Endothelial cell (in vitro differentiated cells): Measurements from ENCODE around the gene OR2AE1. TPM values are rescaled to one million over a fixed set of nuclear protein-coding genes. Genes with fewer than 3 reads are reported as not detected.

ENCODE experiments used
- DNase-seq: peaks from one replicate; pipeline ENCODE4 v3.0.0; 2021; ENCODE audit warnings: low spot score
- H3K27ac Mint-ChIP-seq: one replicate; pipeline ENCODE4 v1.8.0; 2021; ENCODE audit warnings: mixed read lengths, inconsistent platforms; ENCODE audit not compliant: unreplicated experiment
- H3K27me3 Mint-ChIP-seq: one replicate; pipeline ENCODE4 v1.8.0; 2021; ENCODE audit warnings: mild to moderate bottlenecking, moderate library complexity, mixed read lengths, inconsistent platforms; ENCODE audit not compliant: unreplicated experiment
- H3K36me3 Mint-ChIP-seq: one replicate; pipeline ENCODE4 v1.8.0; 2021; ENCODE audit warnings: mild to moderate bottlenecking, low read depth, mixed read lengths, inconsistent platforms; ENCODE audit not compliant: unreplicated experiment
- H3K4me1 Mint-ChIP-seq: one replicate; pipeline ENCODE4 v1.8.0; 2021; ENCODE audit warnings: mild to moderate bottlenecking, mixed read lengths, inconsistent platforms; ENCODE audit not compliant: unreplicated experiment
- H3K4me3 Mint-ChIP-seq: one replicate; pipeline ENCODE4 v1.8.0; 2021; ENCODE audit warnings: mild to moderate bottlenecking, mixed read lengths, inconsistent platforms; ENCODE audit not compliant: unreplicated experiment
- H3K9me3 Mint-ChIP-seq: one replicate; pipeline ENCODE4 v1.8.0; 2021; ENCODE audit warnings: mixed read lengths, inconsistent platforms; ENCODE audit not compliant: unreplicated experiment
- CTCF ChIP-seq: fragments of 200-600 bp; sonication (generic); IDR thresholded peaks from one replicate; pipeline ENCODE4 v1.5.0; 2021; ENCODE audit warnings: antibody characterized with exemption; ENCODE audit not compliant: unreplicated experiment
- long read RNA-seq: library from polyadenylated mRNA; unstranded; transcript quantifications from one replicate; pipeline ENCODE4 v2.0.0, GENCODE V29; 2020; ENCODE audit not compliant: unreplicated experiment
- total RNA-seq: library from RNA; stranded (reverse); fragmentation: NEBNext Ultra II Directional; extraction: Animal tissue kit (Norgen Biotek cat#: 25700); gene quantifications from one replicate; pipeline ENCODE4 v1.2.1, GENCODE V29; 2021; ENCODE audit not compliant: unreplicated experiment

The OR2AE1 gene, protein sequence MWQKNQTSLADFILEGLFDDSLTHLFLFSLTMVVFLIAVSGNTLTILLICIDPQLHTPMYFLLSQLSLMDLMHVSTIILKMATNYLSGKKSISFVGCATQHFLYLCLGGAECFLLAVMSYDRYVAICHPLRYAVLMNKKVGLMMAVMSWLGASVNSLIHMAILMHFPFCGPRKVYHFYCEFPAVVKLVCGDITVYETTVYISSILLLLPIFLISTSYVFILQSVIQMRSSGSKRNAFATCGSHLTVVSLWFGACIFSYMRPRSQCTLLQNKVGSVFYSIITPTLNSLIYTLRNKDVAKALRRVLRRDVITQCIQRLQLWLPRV
- not detected for total RNA-seq
- long read RNA-seq: 0 reads

GRCh38 chr7:99876933-99877332 is at the start of gene OR2AE1:
OR2AE1 (minus strand) TSS chr7:99877033; CDS start chr7:99877033, 0 bp downstream.
- no peak for TF ChIP-seq CTCF
- Mint-ChIP-seq H3K9me3 (no peaks in the 10 kb centered on the region), H3K27me3 (no peaks in the 10 kb centered on the region), H3K36me3 (no peaks in the 10 kb centered on the region), H3K4me1 (no peaks in the 10 kb centered on the region), H3K4me3 (no peak within 1 kb of the TSS), H3K27ac (no peak within 1 kb of the TSS)
- DNase-seq: no peak

DNA sequence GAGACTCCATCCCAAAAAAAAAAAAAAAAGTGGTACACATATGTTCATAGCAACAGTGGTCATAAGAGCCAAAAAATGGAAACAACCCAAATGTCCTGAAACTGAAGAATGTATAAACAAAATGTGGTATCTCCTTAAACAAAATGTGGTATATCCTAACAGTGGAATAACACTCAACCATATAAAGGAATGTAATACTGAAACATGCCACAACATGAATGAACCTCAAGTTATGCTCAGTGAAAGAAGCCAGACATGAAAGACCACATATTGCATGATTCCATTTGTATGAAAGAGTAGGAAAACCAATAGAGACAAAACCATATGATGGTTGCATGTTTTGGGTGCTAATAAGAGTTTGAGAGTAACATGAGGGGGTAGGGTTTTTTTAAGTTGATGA is 49.5 kb upstream of the OR2AE1 start:
- Mint-ChIP-seq H3K36me3 (peaks cover 13% of the 10 kb centered on the region), H3K9me3 (no peaks in the 10 kb centered on the region), H3K27ac (no peak overlapping the region), H3K4me3 (no peak overlapping the region), H3K27me3 (no peaks in the 10 kb centered on the region), H3K4me1 (peaks cover 24% of the 10 kb centered on the region)
- no peak for TF ChIP-seq CTCF
- no peak for DNase-seq

- H3K36me3 Mint-ChIP-seq: peaks cover 20% of the 10 kb centered on the region
Observed at GRCh38 chr7:99923200-99923599, 46.4 kb upstream of the OR2AE1 start.

GRCh38 chr7:99920149-99920548 is 43.3 kb upstream of the OR2AE1 start:
- peaks cover 4% of the 10 kb centered on the region for H3K9me3 Mint-ChIP-seq
- peak overlapping the region; percentile 88 for H3K4me3 Mint-ChIP-seq
- H3K27ac Mint-ChIP-seq: no peak overlapping the region
- H3K4me1 Mint-ChIP-seq: peaks cover 6% of the 10 kb centered on the region
- H3K27me3 Mint-ChIP-seq: peaks cover 6% of the 10 kb centered on the region
- no peak for DNase-seq
- TF ChIP-seq CTCF: no peak
- H3K36me3 Mint-ChIP-seq: peaks cover 20% of the 10 kb centered on the region

More at GRCh38 chr7:99923200-99923599, 46.4 kb upstream of the OR2AE1 start:
- no peak overlapping the region for H3K4me3 Mint-ChIP-seq
- H3K9me3 Mint-ChIP-seq: peaks cover 4% of the 10 kb centered on the region
- peaks cover 3% of the 10 kb centered on the region for H3K27me3 Mint-ChIP-seq
- peaks cover 7% of the 10 kb centered on the region for H3K4me1 Mint-ChIP-seq
- DNase-seq: no peak
- no peak for TF ChIP-seq CTCF
- no peak overlapping the region for H3K27ac Mint-ChIP-seq

GRCh38 chr7:99919814-99920112 is 42.9 kb upstream of the OR2AE1 start:
- peak overlapping the region; percentile 88 for H3K4me3 Mint-ChIP-seq
- H3K4me1 Mint-ChIP-seq: peaks cover 6% of the 10 kb centered on the region
- no peak for DNase-seq
- H3K27me3 Mint-ChIP-seq: peaks cover 6% of the 10 kb centered on the region
- H3K27ac Mint-ChIP-seq: peak overlapping the region; percentile 54
- peaks cover 4% of the 10 kb centered on the region for H3K9me3 Mint-ChIP-seq
- TF ChIP-seq CTCF: no peak
- peaks cover 20% of the 10 kb centered on the region for H3K36me3 Mint-ChIP-seq
